Cardiac muscle cell (in vitro differentiated cells and primary cell): ENCODE results near the gene PHF20. TPM values are rescaled to one million over a fixed set of nuclear protein-coding genes. Genes with fewer than 3 reads are reported as not detected.

ENCODE experiments used
- DNase-seq, 2 donors: peaks; one replicate each; pipeline versions ENCODE4 v3.0.0 to v3.0.0-alpha.2; 2010 to 2017; ENCODE audit warnings: low read depth in 1 of 2, low spot score in 1 of 2
- H3K27ac ChIP-seq: fragments of 200-600 bp; sonication (generic); 2 replicates; pipeline ENCODE4 v1.5.1; 2016
- H3K27me3 ChIP-seq: fragments of 200-600 bp; sonication (generic); 2 replicates; pipeline ENCODE4 v1.6.0; 2016; ENCODE audit warnings: control low read depth
- H3K36me3 ChIP-seq: fragments of 200-600 bp; sonication (generic); 2 replicates; pipeline ENCODE4 v1.5.1; 2016; ENCODE audit warnings: control low read depth
- H3K4me1 ChIP-seq: fragments of 200-600 bp; sonication (generic); 2 replicates; pipeline ENCODE4 v1.8.1; 2017; ENCODE audit warnings: low read depth, mild to moderate bottlenecking, mixed run types
- H3K4me3 ChIP-seq: fragments of 200-600 bp; sonication (generic); 2 replicates; pipeline ENCODE4 v1.5.1; 2016; ENCODE audit warnings: mild to moderate bottlenecking
- H3K9me3 ChIP-seq: fragments of 200-600 bp; sonication (generic); 2 replicates; pipeline ENCODE4 v1.5.1; 2017; ENCODE audit warnings: low read depth, mild to moderate bottlenecking, control low read depth
- CTCF ChIP-seq: IDR thresholded peaks from 2 replicates; pipeline ENCODE4 v1.5.1; 2012; ENCODE audit warnings: low read depth, mild to moderate bottlenecking, low read length
- polyA plus RNA-seq: library from polyadenylated mRNA; unstranded; fragments of >200 nt; fragmentation: Nextera tagmentation; extraction: Ambion mirVana; gene quantifications from 2 replicates; pipeline ENCODE4 v1.2.1, GENCODE V29; 2016
- total RNA-seq: library from RNA; depleted of rRNA; stranded (reverse); fragments of >200 nt; gene quantifications from 2 replicates; pipeline ENCODE4 v1.2.3, GENCODE V29; 2016

The PHF20 gene
- total and polyA plus RNA-seq, 2 experiments from 2014 or later, result 42.0 to 49.6 TPM

- Histone ChIP-seq H3K9me3 (no peaks in the 10 kb centered on the region), H3K27ac (no peak overlapping the region), H3K36me3 (peaks cover 2% of the 10 kb centered on the region), H3K4me1 (no peaks in the 10 kb centered on the region), H3K4me3 (no peak overlapping the region), H3K27me3 (no peaks in the 10 kb centered on the region)
- no peak for DNase-seq
- no peak for TF ChIP-seq CTCF
These were observed 34.3 kb downstream of the PHF20 start for GRCh38 chr20:35806075-35806474.

DNA sequence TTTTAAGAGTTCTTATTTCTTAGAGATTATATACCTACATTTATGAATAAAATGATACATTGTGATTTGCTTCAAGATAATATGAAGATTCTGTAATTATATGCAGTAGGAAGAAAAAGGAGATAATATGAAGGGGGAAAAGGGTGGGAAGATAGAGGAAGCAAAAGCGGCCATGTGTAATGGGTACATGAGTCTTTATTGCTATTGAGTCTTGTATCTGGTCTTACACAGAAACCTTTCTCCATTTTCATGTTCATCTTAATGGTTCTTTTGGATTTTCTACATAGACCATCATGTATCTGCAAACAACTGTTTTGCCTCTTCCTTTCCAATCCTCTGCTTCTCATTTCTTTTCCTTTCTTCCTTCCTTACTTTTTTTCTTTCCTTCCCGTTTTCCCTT lies 36.1 kb downstream of the PHF20 start:
- Histone ChIP-seq H3K9me3 (no peaks in the 10 kb centered on the region), H3K27me3 (no peaks in the 10 kb centered on the region), H3K27ac (no peak overlapping the region), H3K4me3 (no peak overlapping the region), H3K4me1 (no peaks in the 10 kb centered on the region), H3K36me3 (peaks cover 6% of the 10 kb centered on the region)
- DNase-seq, result no peak
- no peak for TF ChIP-seq CTCF

DNA sequence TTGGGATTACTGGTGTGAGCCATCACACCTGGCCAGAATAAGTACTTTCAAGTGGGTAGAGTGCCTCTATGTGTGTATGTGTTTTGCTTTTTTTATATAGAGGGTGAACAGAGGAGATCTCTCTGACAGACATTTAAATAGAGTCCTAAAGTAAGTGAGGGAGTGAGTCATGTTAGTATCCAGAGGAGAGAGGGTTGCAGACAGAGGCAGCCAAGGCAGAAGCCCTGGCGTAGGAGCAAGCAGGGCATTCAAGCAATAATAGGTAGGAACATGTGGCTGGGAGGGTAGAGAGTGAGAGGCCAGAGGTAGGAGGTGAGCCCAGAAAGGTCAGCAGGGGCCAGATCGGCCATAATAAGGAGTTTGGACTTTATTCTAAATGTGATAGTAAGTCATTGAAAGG lies 48.9 kb downstream of the PHF20 start:
- DNase-seq, result peak in 1 of 2 donors; percentile 34
- peak overlapping the region; percentile 2 for H3K27ac ChIP-seq

GRCh38 chr20:35821807-35822242 lies 50.0 kb downstream of the PHF20 start:
- Histone ChIP-seq H3K4me3 (no peak overlapping the region), H3K27me3 (no peaks in the 10 kb centered on the region), H3K4me1 (peaks cover 5% of the 10 kb centered on the region), H3K27ac (no peak overlapping the region), H3K9me3 (no peaks in the 10 kb centered on the region), H3K36me3 (no peaks in the 10 kb centered on the region)
- DNase-seq, result peak in 1 of 2 donors; percentile 73
- no peak for TF ChIP-seq CTCF

More for the DNA sequence above, 48.9 kb downstream of the PHF20 start:
- no peaks in the 10 kb centered on the region for H3K4me1 ChIP-seq
- no peak for TF ChIP-seq CTCF
- no peaks in the 10 kb centered on the region for H3K27me3 ChIP-seq
- H3K36me3 ChIP-seq, result no peaks in the 10 kb centered on the region
- H3K9me3 ChIP-seq, result no peaks in the 10 kb centered on the region
- no peak overlapping the region for H3K4me3 ChIP-seq

GRCh38 chr20:35823147-35823546 lies 51.3 kb downstream of the PHF20 start:
- Histone ChIP-seq H3K4me1 (peaks cover 6% of the 10 kb centered on the region), H3K27ac (no peak overlapping the region), H3K27me3 (no peaks in the 10 kb centered on the region), H3K4me3 (no peak overlapping the region), H3K36me3 (no peaks in the 10 kb centered on the region), H3K9me3 (no peaks in the 10 kb centered on the region)
- peak in 1 of 2 donors; percentile 65 for DNase-seq
- TF ChIP-seq CTCF, result no peak

GRCh38 chr20:35823937-35824336 lies 52.1 kb downstream of the PHF20 start:
- H3K4me1 ChIP-seq, result peaks cover 14% of the 10 kb centered on the region
- no peak overlapping the region for H3K27ac ChIP-seq
- H3K4me3 ChIP-seq, result no peak overlapping the region
- H3K27me3 ChIP-seq, result no peaks in the 10 kb centered on the region
- no peaks in the 10 kb centered on the region for H3K9me3 ChIP-seq
- no peaks in the 10 kb centered on the region for H3K36me3 ChIP-seq
- no peak for TF ChIP-seq CTCF
- DNase-seq, result peak in 1 of 2 donors; percentile 51
